Pancreas (tissue), 10 donors: Measurements from ENCODE around the gene C12orf60. TPM values are rescaled to one million over a fixed set of nuclear protein-coding genes. Genes with fewer than 3 reads are reported as not detected.

ENCODE experiments used
- ATAC-seq, 4 donors: fragments of 200-7000 bp; cut with Tn5 transposase; one replicate each; pipeline versions ENCODE4 v1.8.0 to v1.9.1; 2020; ENCODE audit warnings: mild to moderate bottlenecking in 4 of 4, moderate library complexity in 4 of 4
- DNase-seq, 6 donors: peaks; one replicate each; pipeline ENCODE4 v3.0.0-alpha.2; 2020
- FAIRE-seq: peaks from 2 replicates; lab custom pipeline; 2012; peaks lifted over from hg19 to GRCh38; lab: Jason Lieb, UNC
- H3K27ac ChIP-seq, 4 donors: fragments of 200-600 bp; sonication (generic); 1 replicate in 3 of 4; 2 replicates in 1 of 4; pipeline versions ENCODE4 v1.5.0 to v1.8.0; 2020
- H3K27me3 ChIP-seq, 4 donors: fragments of 200-600 bp; one replicate each; pipeline ENCODE4 v1.8.0; 2021
- H3K36me3 ChIP-seq, 3 donors: fragments of 200-600 bp; sonication (generic) in 1 of 3; one replicate each; pipeline versions ENCODE4 v1.5.0 to v1.8.0; 2020 to 2021
- H3K4me1 ChIP-seq, 3 donors: fragments of 200-600 bp; one replicate each; pipeline ENCODE4 v1.8.0; 2021
- H3K4me3 ChIP-seq, 4 donors: fragments of 200-600 bp; sonication (generic) in 2 of 4; one replicate each; pipeline versions ENCODE4 v1.5.0 to v1.8.0; 2020 to 2021
- H3K9me3 ChIP-seq, 4 donors: fragments of 200-600 bp; one replicate each; pipeline ENCODE4 v1.8.0; 2021
- CTCF ChIP-seq, 4 donors: fragments of 200-600 bp; sonication (generic) in 3 of 4; IDR thresholded peaks; one replicate each; pipeline versions ENCODE4 v1.5.0 to v1.8.0; 2021; ENCODE audit warnings: antibody characterized with exemption in 4 of 4
- WGBS, 2 donors: extraction: QIAGEN DNeasy Blood & Tissue Kit; methylation state at CpG; one replicate each; pipeline ENCODE4 v1.1.7; 2013; 5-methylcytosine and 5-hydroxymethylcytosine counted together
- intact Hi-C, 3 donors: fragments of 100-400 bp; cut with DNase I; formaldehyde crosslinking; loops; one replicate each; pipeline versions ENCODE4 v1.11.1 to v1.14.2; 2022
- polyA plus RNA-seq, 2 donors: library from polyadenylated mRNA; stranded (reverse); fragments of 200-250 nt; gene quantifications; one replicate each; pipeline ENCODE4 v1.2.3, GENCODE V29; 2013
- total RNA-seq, 6 donors: library from RNA; stranded (reverse); fragmentation: NEBNext Ultra II Directional in 4 of 6; extraction: Animal tissue kit (Norgen Biotek cat#: 25700) in 4 of 6; gene quantifications; one replicate each; pipeline versions ENCODE4 v1.2.1 to v1.2.4, GENCODE V29; 2021 to 2023
- donor health status: healthy with polysubstance abuse.
- donor health status: DM: no; HTN: no; CAD: no; lungs with moderate emphysema.
- donor health status: DM: no; HTN: no; CAD: no.
- donor health status: control.
- donor health status: control.
- donor health status: Bipolar disorder and iron deficiency.
- donor health status: DM: yes; HTN: yes; CAD: no.
- donor health status: DM: no; HTN: no; CAD: no.
- donor health status: DM: no; HTN: no; CAD: no.
- donor health status: DM: yes; HTN: yes; CAD: no.

C12orf60 gene
- total and polyA plus RNA-seq, 8 donors, result 0.28 to 1.0 (median 0.62) TPM

DNA sequence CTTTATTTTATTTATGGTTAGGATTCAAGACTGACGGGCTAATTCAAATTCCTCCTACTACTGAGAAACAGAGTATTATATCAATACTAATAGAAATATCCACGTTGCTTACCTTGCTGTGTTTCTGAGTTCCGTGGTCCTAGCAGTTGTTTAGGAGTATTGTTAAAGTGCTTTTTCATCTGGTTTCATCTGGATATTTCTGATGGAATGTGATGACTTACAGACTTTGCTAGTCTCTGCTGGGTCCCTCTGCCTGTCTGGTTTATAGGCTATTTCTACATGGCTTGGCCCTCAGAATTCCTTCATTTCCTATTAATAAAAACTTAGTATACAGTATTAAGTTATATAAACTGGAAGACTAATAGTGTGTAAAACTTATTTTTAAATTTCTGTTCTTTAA, 10.5 kb downstream of the C12orf60 start, which contains the start of gene SMCO3:
Gene SMCO3, minus strand, starts transcription at position 169 of the 400 bp plus-strand sequence. CDS start 7,502 bp downstream, outside the sequence.
- Histone ChIP-seq H3K36me3 (no peaks in the 10 kb centered on the region), H3K4me1 (peaks cover 0 to 6% (median 0%) of the 10 kb centered on the region in 3 donors), H3K4me3 (no peak within 1 kb of the TSS), H3K9me3 (no peaks in the 10 kb centered on the region), H3K27me3 (no peaks in the 10 kb centered on the region), H3K27ac (no peak within 1 kb of the TSS)
- FAIRE-seq, result no peak
- 79 to 83% methylated on average over 3 of the region's 3 CpGs for WGBS, 2 donors
- ATAC-seq, result no peak
- intact Hi-C loops, result no loop called here
- no peak for TF ChIP-seq CTCF (IDR thresholded peaks at IDR 0.05)
- DNase-seq, result no peak

- no peaks in the 10 kb centered on the region for H3K27me3 ChIP-seq
- no peaks in the 10 kb centered on the region for H3K36me3 ChIP-seq
- no peaks in the 10 kb centered on the region for H3K4me1 ChIP-seq
- ATAC-seq (no peak), FAIRE-seq (no peak), DNase-seq (no peak)
- TF ChIP-seq CTCF (IDR thresholded peaks at IDR 0.05), result no peak
- H3K27ac ChIP-seq, result no peak overlapping the region
- no peaks in the 10 kb centered on the region for H3K9me3 ChIP-seq
- intact Hi-C loops, result no loop called here
- 85 to 91% methylated on average over 1 of the region's 1 CpG for WGBS, 2 donors
- no peak overlapping the region for H3K4me3 ChIP-seq
These were observed 20.7 kb downstream of the C12orf60 start for GRCh38 chr12:14824012-14824634.

GRCh38 chr12:14825256-14825655, 21.8 kb downstream of the C12orf60 start:
- Histone ChIP-seq H3K4me1 (no peaks in the 10 kb centered on the region), H3K36me3 (no peaks in the 10 kb centered on the region), H3K27me3 (no peaks in the 10 kb centered on the region), H3K9me3 (no peaks in the 10 kb centered on the region), H3K4me3 (no peak overlapping the region), H3K27ac (no peak overlapping the region)
- ATAC-seq, result no peak
- no peak for FAIRE-seq
- TF ChIP-seq CTCF (IDR thresholded peaks at IDR 0.05), result no peak
- DNase-seq, result no peak
- intact Hi-C loops, result no loop called here

- 86 to 94% methylated on average over 5 of the region's 5 CpGs for WGBS, 2 donors
- intact Hi-C loops, result no loop called here
These were observed 23.0 kb downstream of the C12orf60 start for GRCh38 chr12:14826491-14826890.

More at GRCh38 chr12:14826491-14826890, 23.0 kb downstream of the C12orf60 start:
- no peak for DNase-seq
- H3K9me3 ChIP-seq, result no peaks in the 10 kb centered on the region
- no peak for FAIRE-seq
- TF ChIP-seq CTCF (IDR thresholded peaks at IDR 0.05), result no peak
- no peaks in the 10 kb centered on the region for H3K36me3 ChIP-seq
- no peak for ATAC-seq
- no peak overlapping the region for H3K4me3 ChIP-seq
- no peak overlapping the region for H3K27ac ChIP-seq
- H3K27me3 ChIP-seq, result no peaks in the 10 kb centered on the region
- no peaks in the 10 kb centered on the region for H3K4me1 ChIP-seq
